K562 (cell line): ENCODE data around the gene CASP2. TPM values are rescaled to one million over a fixed set of nuclear protein-coding genes. Genes with fewer than 3 reads are reported as not detected.

Experiments used
- ARID3A ChIP-seq: IDR thresholded peaks from 2 replicates; pipeline ENCODE4 v1.6.1; 2012; ENCODE audit warnings: low read depth, low read length, improper control_type of control experiment, borderline replicate concordance
- BCLAF1 ChIP-seq, 2 experiments: fragments of 450-650 bp in 1 of 2; IDR thresholded peaks; 2 replicates each; pipeline ENCODE4 v1.6.1; 2011 to 2017; ENCODE audit warnings: low read depth in 2 of 2, antibody characterized with exemption in 1 of 2, borderline replicate concordance in 1 of 2, low read length in 1 of 2, mild to moderate bottlenecking in 1 of 2, mixed read lengths in 1 of 2; ENCODE audit not compliant: control insufficient read depth in 1 of 2
- CBX8 ChIP-seq: fragments of 200-600 bp; sonication (generic); IDR thresholded peaks from 2 replicates; pipeline ENCODE4 v1.6.1; 2012; ENCODE audit warnings: borderline replicate concordance, mixed run types, low read depth, mild to moderate bottlenecking, moderate library complexity, mixed read lengths, low read length, control low read depth, inconsistent platforms; ENCODE audit not compliant: poor library complexity, severe bottlenecking; ENCODE audit errors: extremely low read depth
- CHD2 ChIP-seq: IDR thresholded peaks from 2 replicates; pipeline ENCODE4 v1.6.1; 2011; ENCODE audit warnings: low read depth, low read length
- CTCFL ChIP-seq: IDR thresholded peaks from 2 replicates; pipeline ENCODE4 v1.6.1; 2011; ENCODE audit warnings: borderline replicate concordance, low read depth, mild to moderate bottlenecking, moderate library complexity, low read length; ENCODE audit not compliant: insufficient read depth, poor library complexity, severe bottlenecking
- ELK3 ChIP-seq: fragments of 450-650 bp; formaldehyde crosslinking; IDR thresholded peaks from 2 replicates; pipeline ENCODE4 v1.4.0; 2020; ENCODE audit warnings: mild to moderate bottlenecking
- ID3 ChIP-seq, 2 experiments: fragments of 250-450 bp in 1 of 2; fragments of 450-650 bp in 1 of 2; sonication (Bioruptor Pico) in 1 of 2; IDR thresholded peaks; 2 replicates each; pipeline versions ENCODE4 v1.6.1 to v1.8.0; 2016 to 2021; ENCODE audit warnings: mild to moderate bottlenecking in 2 of 2, moderate library complexity in 2 of 2, missing compliant biosample characterization in 1 of 2, missing genetic modification characterization in 1 of 2
- JUNB ChIP-seq: fragments of 450-650 bp; formaldehyde crosslinking; conservative IDR thresholded peaks from 2 replicates; pipeline ENCODE4 v1.4.0; 2020; ENCODE audit warnings: mild to moderate bottlenecking
- MED1 ChIP-seq: sonication (generic); formaldehyde crosslinking; IDR thresholded peaks from 2 replicates; pipeline ENCODE4 v1.8.1; 2023; ENCODE audit warnings: missing genetic modification reagents, borderline replicate concordance
- NBN ChIP-seq: fragments of 450-650 bp; IDR thresholded peaks from 2 replicates; pipeline ENCODE4 v1.6.1; 2016; ENCODE audit warnings: low read depth, mild to moderate bottlenecking
- PREB ChIP-seq: sonication (generic); formaldehyde crosslinking; IDR thresholded peaks from 2 replicates; pipeline ENCODE4 v1.8.1; 2023; ENCODE audit warnings: mild to moderate bottlenecking, missing genetic modification reagents
- SMARCA4 ChIP-seq: fragments of 450-650 bp; IDR thresholded peaks from 2 replicates; pipeline ENCODE4 v1.6.1; 2016
- ZNF212 ChIP-seq: fragments of 450-650 bp; formaldehyde crosslinking; IDR thresholded peaks from 2 replicates; pipeline ENCODE4 v1.4.0; 2020; ENCODE audit warnings: mild to moderate bottlenecking
- ZNF23 ChIP-seq: fragments of 250-450 bp; sonication (Bioruptor Pico); IDR thresholded peaks from 2 replicates; pipeline ENCODE4 v1.4.0; 2020; ENCODE audit warnings: mild to moderate bottlenecking
- ZNF644 ChIP-seq: fragments of 200-800 bp; sonication (Bioruptor generic); IDR thresholded peaks from 2 replicates; pipeline ENCODE4 v1.6.1; 2016; ENCODE audit warnings: low read depth, missing genetic modification characterization, missing compliant biosample characterization
- polyA plus RNA-seq, 8 experiments: library from polyadenylated mRNA; depleted of rRNA in 4 of 8; stranded (reverse) in 5 of 8; unstranded in 3 of 8; fragments of >200 nt; fragmentation: Nextera tagmentation in 2 of 8; fragmentation: Illumina TruSeq in 1 of 8; extraction: Ambion mirVana in 2 of 8; extraction: Trizol in 1 of 8; gene quantifications; 2 replicates each; pipeline versions ENCODE4 v1.2.1 to v1.2.3, GENCODE V29; 2011 to 2014; ENCODE audit warnings: inconsistent platforms in 1 of 8, missing spikeins in 1 of 8
- total RNA-seq, 7 experiments: library from RNA; depleted of rRNA in 6 of 7; stranded (reverse); fragments of >200 nt in 6 of 7; fragmentation: Illumina TruSeq in 2 of 7; extraction: Trizol in 2 of 7; gene quantifications; 2 replicates each; pipeline versions ENCODE4 v1.2.1 to v1.2.3, GENCODE V29; 2011 to 2021; ENCODE audit warnings: low replicate concordance in 1 of 7

Gene CASP2
- total and polyA plus RNA-seq, 9 of the 15 experiments (the other 6 are each of a cell fraction or from before 2014, with no cell fraction given), result 18.8 to 64.9 (median 24.1) TPM

GRCh38 chr7:143287935-143288826 lies at the start of gene CASP2 (continued):
- TF ChIP-seq BCLAF1 (IDR thresholded peaks at IDR 0.05; ENCODE audit: borderline replicate concordance in 1 of 2, control insufficient read depth in 1 of 2, low read depth in 2 of 2, low read length in 1 of 2) (0 out of 4 replicates have a peak, but pooled peaks of 1 of the 2 experiments have one; percentile 54), CHD2 (peak; percentile 82), PREB (CRISPR knock-in tag) (no peak), CTCFL (peak; percentile 95), ELK3 (CRISPR knock-in tag) (no peak), SMARCA4 (no peak; the same call in 1 of the 2 replicates), JUNB (CRISPR knock-in tag) (no peak), ZNF212 (CRISPR knock-in tag) (no peak), ARID3A (no peak), CBX8 (no peak), ZNF644 (no peak), NBN (peak; percentile 73), MED1 (CRISPR knock-in tag) (no peak), ID3 (CRISPR knock-in tag; IDR thresholded peaks at IDR 0.05) (no peak), ID3 (tag; IDR thresholded peaks at IDR 0.05) (peak; percentile 84), ZNF23 (CRISPR knock-in tag) (no peak)
